ENCODE measurements around the gene STRA8.

STRA8 gene

DNA sequence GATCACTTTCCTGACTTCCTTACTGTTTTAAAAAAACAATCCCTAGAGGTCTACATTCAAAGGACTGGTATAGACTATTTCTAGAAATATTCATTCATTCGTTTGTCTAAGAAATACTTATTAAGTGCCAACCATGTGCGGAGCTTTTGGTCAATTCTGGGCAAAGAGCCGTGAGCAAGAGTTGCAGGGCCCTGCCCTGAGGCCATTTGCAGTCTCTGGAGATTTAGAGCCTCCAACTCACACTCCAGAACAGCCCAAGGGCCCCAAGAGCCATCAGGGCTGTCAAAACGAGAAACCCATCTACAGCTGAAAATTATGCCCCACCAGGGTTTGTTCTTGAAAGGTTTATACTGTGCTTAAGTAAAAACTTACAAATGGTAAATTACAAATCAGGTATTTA is 38.5 kb upstream of the STRA8 start:
- H2BK12ac ChIP-seq (ENCODE audit: low read length), result no peak overlapping the region
- no peak overlapping the region for H3K4me3 ChIP-seq (ENCODE audit: low read depth, low read length)
- no peak overlapping the region for H2AFZ ChIP-seq (ENCODE audit: insufficient read depth, low read length, poor library complexity)
- H4K12ac ChIP-seq (ENCODE audit: low read depth, low read length), result no peak overlapping the region
- no peaks in the 10 kb centered on the region for H3K79me2 ChIP-seq (ENCODE audit: control insufficient read depth, insufficient read depth, low read length, poor library complexity)
- H3K27ac ChIP-seq (ENCODE audit: low read depth, low read length), result no peak overlapping the region
- peaks cover 46 to 47% of the 10 kb centered on the region in 2 experiments for H3K36me3 ChIP-seq (ENCODE audit: control insufficient read depth in 1 of 2, insufficient read depth in 2 of 2, low read length in 2 of 2)
- no peak overlapping the region for H4K8ac ChIP-seq (ENCODE audit: low read depth, low read length)
- no peak overlapping the region for H3K23ac ChIP-seq (ENCODE audit: low read length)
- H3K18ac ChIP-seq (ENCODE audit: low read length), result no peak overlapping the region
- H3K79me1 ChIP-seq (ENCODE audit: low read length), result no peaks in the 10 kb centered on the region
- H3K4me2 ChIP-seq (ENCODE audit: low read length), result no peak overlapping the region
- H2BK5ac ChIP-seq (ENCODE audit: low read depth, low read length, poor library complexity), result no peak overlapping the region
- WGBS (ENCODE audit: extremely low coverage, insufficient coverage, insufficient read length), result no CpG with 5 or more reads among the region's 4 CpGs
- no peak overlapping the region for H4K91ac ChIP-seq (ENCODE audit: low read depth, low read length)
- no peaks in the 10 kb centered on the region for H3K27me3 ChIP-seq (ENCODE audit: insufficient read depth, low read length)
- peaks cover 2% of the 10 kb centered on the region for H3K9me3 ChIP-seq (ENCODE audit: insufficient read depth, low read depth, low read length)
- H3K4me1 ChIP-seq (ENCODE audit: control insufficient read depth in 1 of 2, insufficient read depth in 2 of 2, low read length in 2 of 2), result no peaks in the 10 kb centered on the region
- no peak overlapping the region for H2AK5ac ChIP-seq (ENCODE audit: low read length)
- no peak for DNase-seq
- H3K4ac ChIP-seq (ENCODE audit: low read depth, low read length), result no peak overlapping the region
- H2BK120ac ChIP-seq (ENCODE audit: insufficient read depth, low read length, poor library complexity), result no peak overlapping the region
- no peak overlapping the region for H3K9ac ChIP-seq (ENCODE audit: low read length)
- H3K14ac ChIP-seq (ENCODE audit: low read length), result no peak overlapping the region

DNA sequence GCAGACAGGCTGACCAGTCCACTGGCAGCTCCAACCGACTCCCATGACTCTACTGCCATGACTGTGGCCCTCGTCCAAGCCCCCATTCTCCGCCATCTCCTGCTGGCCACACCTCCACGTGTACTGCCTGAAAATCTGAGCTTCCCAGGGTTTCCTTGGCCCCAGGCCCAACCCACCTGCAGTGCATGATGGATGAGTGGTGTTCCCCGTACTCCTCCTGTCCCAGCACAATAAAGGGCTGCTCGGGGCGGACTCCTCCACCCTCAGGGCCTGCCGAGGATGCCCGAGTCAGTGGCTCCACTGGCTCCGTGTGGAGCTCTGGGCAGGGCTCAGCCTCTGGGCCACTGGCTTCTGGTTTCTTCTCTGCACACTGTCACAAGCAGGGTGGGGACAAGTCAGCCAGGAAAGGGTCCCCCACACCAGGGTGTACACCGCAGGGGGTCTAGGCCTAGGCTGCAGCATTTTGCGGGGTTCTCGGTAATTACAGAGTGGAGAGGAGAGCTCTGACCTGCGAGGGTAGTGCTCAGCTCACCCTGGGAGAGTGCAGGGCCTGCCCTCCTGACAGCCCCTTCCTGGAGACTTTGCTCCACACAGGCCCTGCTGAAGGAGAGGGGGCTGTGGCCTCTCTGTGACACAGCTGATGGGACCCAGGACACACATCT is 37.5 kb upstream of the STRA8 start:
- Histone ChIP-seq H3K79me1 (ENCODE audit: low read length) (no peaks in the 10 kb centered on the region), H3K23ac (ENCODE audit: low read length) (no peak overlapping the region), H3K4me1 (ENCODE audit: control insufficient read depth in 1 of 2, insufficient read depth in 2 of 2, low read length in 2 of 2) (no peaks in the 10 kb centered on the region), H4K8ac (ENCODE audit: low read depth, low read length) (no peak overlapping the region), H2BK120ac (ENCODE audit: insufficient read depth, low read length, poor library complexity) (no peak overlapping the region), H3K4ac (ENCODE audit: low read depth, low read length) (no peak overlapping the region), H4K91ac (ENCODE audit: low read depth, low read length) (no peak overlapping the region), H4K12ac (ENCODE audit: low read depth, low read length) (no peak overlapping the region), H2BK5ac (ENCODE audit: low read depth, low read length, poor library complexity) (no peak overlapping the region), H2BK12ac (ENCODE audit: low read length) (no peak overlapping the region), H3K9me3 (ENCODE audit: insufficient read depth, low read depth, low read length) (peaks cover 2% of the 10 kb centered on the region), H3K27me3 (ENCODE audit: insufficient read depth, low read length) (no peaks in the 10 kb centered on the region), H2AFZ (ENCODE audit: insufficient read depth, low read length, poor library complexity) (no peak overlapping the region), H3K4me2 (ENCODE audit: low read length) (no peak overlapping the region), H3K4me3 (ENCODE audit: low read depth, low read length) (no peak overlapping the region), H2AK5ac (ENCODE audit: low read length) (no peak overlapping the region), H3K36me3 (ENCODE audit: control insufficient read depth in 1 of 2, insufficient read depth in 2 of 2, low read length in 2 of 2) (peaks cover 46 to 47% of the 10 kb centered on the region in 2 experiments), H3K79me2 (ENCODE audit: control insufficient read depth, insufficient read depth, low read length, poor library complexity) (no peaks in the 10 kb centered on the region), H3K18ac (ENCODE audit: low read length) (no peak overlapping the region), H3K27ac (ENCODE audit: low read depth, low read length) (no peak overlapping the region), H3K14ac (ENCODE audit: low read length) (no peak overlapping the region), H3K9ac (ENCODE audit: low read length) (no peak overlapping the region)
- DNase-seq, result no peak
- WGBS (ENCODE audit: extremely low coverage, insufficient coverage, insufficient read length), result no CpG with 5 or more reads among the region's 14 CpGs

DNA sequence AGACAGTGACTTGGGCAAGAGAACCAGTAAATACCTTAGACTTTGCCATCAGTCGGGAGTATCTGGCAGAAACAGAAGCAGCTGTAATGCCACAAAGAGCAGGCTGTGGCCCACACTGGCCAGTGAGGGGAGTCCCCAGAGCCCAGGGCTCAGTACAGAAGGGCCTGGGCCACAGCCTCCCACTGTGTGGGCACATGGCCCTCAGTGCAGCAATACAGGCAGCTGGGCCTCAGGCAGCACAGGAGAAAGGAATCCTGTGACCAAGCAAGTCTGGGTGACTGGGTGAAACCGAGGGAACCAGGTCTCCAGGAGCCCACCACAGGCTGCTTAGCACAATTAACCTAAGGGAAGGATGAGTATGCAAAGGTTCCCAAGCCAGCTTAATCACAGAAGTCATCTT is 36.3 kb upstream of the STRA8 start:
- H3K4me1 ChIP-seq (ENCODE audit: control insufficient read depth in 1 of 2, insufficient read depth in 2 of 2, low read length in 2 of 2), result no peaks in the 10 kb centered on the region
- H3K9ac ChIP-seq (ENCODE audit: low read length), result no peak overlapping the region
- no peak overlapping the region for H3K27ac ChIP-seq (ENCODE audit: low read depth, low read length)
- H3K9me3 ChIP-seq (ENCODE audit: insufficient read depth, low read depth, low read length), result peaks cover 2% of the 10 kb centered on the region
- no peak overlapping the region for H2BK5ac ChIP-seq (ENCODE audit: low read depth, low read length, poor library complexity)
- no peak overlapping the region for H3K4me3 ChIP-seq (ENCODE audit: low read depth, low read length)
- H3K23ac ChIP-seq (ENCODE audit: low read length), result no peak overlapping the region
- H3K79me1 ChIP-seq (ENCODE audit: low read length), result no peaks in the 10 kb centered on the region
- H4K91ac ChIP-seq (ENCODE audit: low read depth, low read length), result no peak overlapping the region
- H3K18ac ChIP-seq (ENCODE audit: low read length), result no peak overlapping the region
- peaks cover 44 to 45% of the 10 kb centered on the region in 2 experiments for H3K36me3 ChIP-seq (ENCODE audit: control insufficient read depth in 1 of 2, insufficient read depth in 2 of 2, low read length in 2 of 2)
- DNase-seq, result no peak
- H2AFZ ChIP-seq (ENCODE audit: insufficient read depth, low read length, poor library complexity), result no peak overlapping the region
- no peak overlapping the region for H3K4me2 ChIP-seq (ENCODE audit: low read length)
- H2BK12ac ChIP-seq (ENCODE audit: low read length), result no peak overlapping the region
- no peaks in the 10 kb centered on the region for H3K27me3 ChIP-seq (ENCODE audit: insufficient read depth, low read length)
- H3K14ac ChIP-seq (ENCODE audit: low read length), result no peak overlapping the region
- no peak overlapping the region for H4K8ac ChIP-seq (ENCODE audit: low read depth, low read length)
- no peak overlapping the region for H3K4ac ChIP-seq (ENCODE audit: low read depth, low read length)
- WGBS (ENCODE audit: extremely low coverage, insufficient coverage, insufficient read length), result no CpG with 5 or more reads among the region's 2 CpGs
- H4K12ac ChIP-seq (ENCODE audit: low read depth, low read length), result peak overlapping the region; percentile 5
- no peak overlapping the region for H2BK120ac ChIP-seq (ENCODE audit: insufficient read depth, low read length, poor library complexity)
- no peaks in the 10 kb centered on the region for H3K79me2 ChIP-seq (ENCODE audit: control insufficient read depth, insufficient read depth, low read length, poor library complexity)
- no peak overlapping the region for H2AK5ac ChIP-seq (ENCODE audit: low read length)

DNA sequence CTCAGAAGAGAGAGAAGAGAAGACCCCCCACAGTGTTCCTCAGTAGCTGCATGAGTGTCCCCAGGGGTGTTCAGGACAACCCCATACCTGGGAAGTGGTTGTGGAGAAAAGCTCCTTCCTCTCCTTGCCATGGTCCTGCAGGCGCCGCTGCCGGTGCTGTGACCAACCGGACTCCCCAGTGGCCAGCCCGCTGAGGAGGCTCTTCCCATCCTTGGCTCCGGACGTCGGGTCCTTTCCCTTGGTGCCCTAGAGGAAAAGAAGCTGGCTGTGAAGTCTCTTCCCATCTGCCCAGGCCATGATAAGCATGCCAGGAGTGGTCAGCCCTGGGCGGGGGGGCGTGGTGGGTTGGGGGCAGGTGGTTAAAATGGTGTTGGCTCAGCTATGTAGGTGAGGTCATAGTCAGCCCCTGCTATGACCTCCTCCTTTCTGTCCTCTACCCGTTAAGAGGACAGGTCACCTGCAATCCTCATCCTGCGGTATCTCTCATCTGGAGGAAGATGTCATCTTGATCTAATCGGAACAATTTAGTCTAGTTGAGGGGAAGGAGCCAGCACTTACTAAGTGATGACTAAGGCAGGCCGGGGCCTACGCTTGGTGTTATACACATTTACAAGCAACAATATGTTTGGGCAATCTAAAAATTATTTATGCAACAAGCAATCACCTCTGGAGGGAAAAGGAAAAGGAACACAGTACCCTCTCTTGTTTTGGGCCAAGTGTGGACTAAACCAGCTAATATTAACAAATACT is 35.6 kb upstream of the STRA8 start:
- no peak overlapping the region for H3K27ac ChIP-seq (ENCODE audit: low read depth, low read length)
- no peak overlapping the region for H3K23ac ChIP-seq (ENCODE audit: low read length)
- no peak overlapping the region for H4K91ac ChIP-seq (ENCODE audit: low read depth, low read length)
- no peak overlapping the region for H3K4me3 ChIP-seq (ENCODE audit: low read depth, low read length)
- H3K79me2 ChIP-seq (ENCODE audit: control insufficient read depth, insufficient read depth, low read length, poor library complexity), result no peaks in the 10 kb centered on the region
- H3K4me1 ChIP-seq (ENCODE audit: control insufficient read depth in 1 of 2, insufficient read depth in 2 of 2, low read length in 2 of 2), result no peaks in the 10 kb centered on the region
- no CpG with 5 or more reads among the region's 15 CpGs for WGBS (ENCODE audit: extremely low coverage, insufficient coverage, insufficient read length)
- no peak overlapping the region for H3K4me2 ChIP-seq (ENCODE audit: low read length)
- H2BK120ac ChIP-seq (ENCODE audit: insufficient read depth, low read length, poor library complexity), result no peak overlapping the region
- peaks cover 2% of the 10 kb centered on the region for H3K9me3 ChIP-seq (ENCODE audit: insufficient read depth, low read depth, low read length)
- H3K18ac ChIP-seq (ENCODE audit: low read length), result no peak overlapping the region
- no peak overlapping the region for H3K4ac ChIP-seq (ENCODE audit: low read depth, low read length)
- DNase-seq, result peak; percentile 75 to 90
- no peaks in the 10 kb centered on the region for H3K27me3 ChIP-seq (ENCODE audit: insufficient read depth, low read length)
- no peak overlapping the region for H2AFZ ChIP-seq (ENCODE audit: insufficient read depth, low read length, poor library complexity)
- no peak overlapping the region for H4K12ac ChIP-seq (ENCODE audit: low read depth, low read length)
- no peak overlapping the region for H2BK12ac ChIP-seq (ENCODE audit: low read length)
- no peak overlapping the region for H3K9ac ChIP-seq (ENCODE audit: low read length)
- H2AK5ac ChIP-seq (ENCODE audit: low read length), result no peak overlapping the region
- H3K36me3 ChIP-seq (ENCODE audit: control insufficient read depth in 1 of 2, insufficient read depth in 2 of 2, low read length in 2 of 2), result peaks cover 38 to 43% of the 10 kb centered on the region in 2 experiments
- H4K8ac ChIP-seq (ENCODE audit: low read depth, low read length), result no peak overlapping the region
- no peak overlapping the region for H3K14ac ChIP-seq (ENCODE audit: low read length)
- no peak overlapping the region for H2BK5ac ChIP-seq (ENCODE audit: low read depth, low read length, poor library complexity)
- no peaks in the 10 kb centered on the region for H3K79me1 ChIP-seq (ENCODE audit: low read length)

Measured in trophoblast cell (in vitro differentiated cells and primary cell).